Glutamatergic neuron (in vitro differentiated cells): Measurements from ENCODE around the gene PGM2. TPM values are rescaled to one million over a fixed set of nuclear protein-coding genes. Genes with fewer than 3 reads are reported as not detected.
"Not testable (repeated sequence)": the region's sequence is repeated elsewhere in the genome, so short reads cannot be mapped to it uniquely, and the experiment has no call there.

Experiments used
- DNase-seq: peaks from one replicate; pipeline ENCODE4 v3.0.0; 2022
- H3K27ac Mint-ChIP-seq: one replicate; pipeline ENCODE4 v1.8.0; 2020; ENCODE audit warnings: mild to moderate bottlenecking, mixed read lengths, inconsistent platforms; ENCODE audit not compliant: unreplicated experiment
- H3K27me3 Mint-ChIP-seq: one replicate; pipeline ENCODE4 v1.8.0; 2020; ENCODE audit warnings: mild to moderate bottlenecking, moderate library complexity, mixed read lengths, inconsistent platforms; ENCODE audit not compliant: unreplicated experiment
- H3K36me3 Mint-ChIP-seq: one replicate; pipeline ENCODE4 v1.8.0; 2020; ENCODE audit warnings: mild to moderate bottlenecking, mixed read lengths, inconsistent platforms; ENCODE audit not compliant: unreplicated experiment
- H3K4me1 Mint-ChIP-seq: one replicate; pipeline ENCODE4 v1.8.0; 2020; ENCODE audit warnings: mild to moderate bottlenecking, low read depth, mixed read lengths, inconsistent platforms; ENCODE audit not compliant: unreplicated experiment
- H3K4me3 Mint-ChIP-seq: one replicate; pipeline ENCODE4 v1.8.0; 2020; ENCODE audit warnings: mild to moderate bottlenecking, mixed read lengths, inconsistent platforms; ENCODE audit not compliant: unreplicated experiment
- H3K9me3 Mint-ChIP-seq: one replicate; pipeline ENCODE4 v1.8.0; 2020; ENCODE audit warnings: mild to moderate bottlenecking, moderate library complexity, mixed read lengths, inconsistent platforms; ENCODE audit not compliant: unreplicated experiment
- total RNA-seq: library from RNA; stranded (reverse); fragmentation: NEBNext Ultra II Directional; extraction: Animal tissue kit (Norgen Biotek cat#: 25700); gene quantifications from one replicate; pipeline ENCODE4 v1.2.1, GENCODE V29; 2021; ENCODE audit not compliant: unreplicated experiment
- TF ChIP-seq, protein P1 (sequence below): fragments of 200-600 bp; sonication (generic); IDR thresholded peaks from one replicate; pipeline ENCODE4 v1.5.0; 2021; ENCODE audit not compliant: partially characterized antibody, unreplicated experiment

The PGM2 gene
- total RNA-seq, 1 donor from 2014 or later: 8.8 TPM

DNA sequence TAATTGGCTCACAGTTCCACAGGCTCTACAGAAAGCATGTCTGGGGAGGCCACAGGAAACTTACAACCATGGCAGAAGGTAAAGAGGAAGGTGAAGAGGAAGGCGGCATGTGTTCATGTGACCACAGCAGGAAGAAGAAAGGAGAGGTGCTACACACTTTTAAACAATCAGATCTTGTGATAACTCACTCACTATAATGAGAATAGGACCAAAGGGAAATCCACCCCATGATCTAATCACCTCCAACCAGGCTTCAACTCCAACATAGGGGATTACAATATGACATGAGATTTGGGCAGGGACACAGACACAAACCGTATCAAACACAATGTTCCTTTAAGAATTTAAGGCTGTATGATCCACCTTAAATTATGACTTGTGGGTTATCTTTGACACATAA, 10.5 kb upstream of the PGM2 start:
- Mint-ChIP-seq H3K4me3 (no peak overlapping the region), H3K9me3 (peaks cover 9% of the 10 kb centered on the region), H3K36me3 (peaks cover 6% of the 10 kb centered on the region), H3K4me1 (no peaks in the 10 kb centered on the region), H3K27me3 (peaks cover 9% of the 10 kb centered on the region), H3K27ac (no peak overlapping the region)
- DNase-seq: no peak
- TF ChIP-seq, protein P1, sequence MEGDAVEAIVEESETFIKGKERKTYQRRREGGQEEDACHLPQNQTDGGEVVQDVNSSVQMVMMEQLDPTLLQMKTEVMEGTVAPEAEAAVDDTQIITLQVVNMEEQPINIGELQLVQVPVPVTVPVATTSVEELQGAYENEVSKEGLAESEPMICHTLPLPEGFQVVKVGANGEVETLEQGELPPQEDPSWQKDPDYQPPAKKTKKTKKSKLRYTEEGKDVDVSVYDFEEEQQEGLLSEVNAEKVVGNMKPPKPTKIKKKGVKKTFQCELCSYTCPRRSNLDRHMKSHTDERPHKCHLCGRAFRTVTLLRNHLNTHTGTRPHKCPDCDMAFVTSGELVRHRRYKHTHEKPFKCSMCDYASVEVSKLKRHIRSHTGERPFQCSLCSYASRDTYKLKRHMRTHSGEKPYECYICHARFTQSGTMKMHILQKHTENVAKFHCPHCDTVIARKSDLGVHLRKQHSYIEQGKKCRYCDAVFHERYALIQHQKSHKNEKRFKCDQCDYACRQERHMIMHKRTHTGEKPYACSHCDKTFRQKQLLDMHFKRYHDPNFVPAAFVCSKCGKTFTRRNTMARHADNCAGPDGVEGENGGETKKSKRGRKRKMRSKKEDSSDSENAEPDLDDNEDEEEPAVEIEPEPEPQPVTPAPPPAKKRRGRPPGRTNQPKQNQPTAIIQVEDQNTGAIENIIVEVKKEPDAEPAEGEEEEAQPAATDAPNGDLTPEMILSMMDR: no peak

DNA sequence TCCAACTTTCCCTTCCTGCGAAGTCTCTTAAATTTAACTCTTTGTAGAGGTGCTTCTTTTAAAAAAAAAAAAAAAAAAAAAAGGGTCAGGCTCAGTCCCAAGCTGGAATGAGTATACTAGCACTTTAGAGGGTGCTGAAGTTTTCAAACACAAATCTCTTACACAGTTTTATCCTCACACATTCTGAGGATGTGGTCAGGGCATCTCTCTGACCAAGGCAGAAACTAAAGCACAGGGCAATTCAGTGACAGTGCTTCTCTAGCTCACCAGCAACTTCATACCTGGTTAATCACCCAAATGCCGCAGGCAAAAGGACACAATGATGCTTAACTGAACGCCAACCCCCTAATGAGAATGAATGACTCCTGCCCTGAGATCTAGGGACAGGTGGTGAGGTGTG, 9.8 kb upstream of the PGM2 start:
- Mint-ChIP-seq H3K9me3 (peaks cover 9% of the 10 kb centered on the region), H3K4me3 (no peak overlapping the region), H3K4me1 (no peaks in the 10 kb centered on the region), H3K27me3 (peaks cover 12% of the 10 kb centered on the region), H3K27ac (no peak overlapping the region), H3K36me3 (peaks cover 6% of the 10 kb centered on the region)
- no peak for DNase-seq
- TF ChIP-seq, protein P1: no peak

DNA sequence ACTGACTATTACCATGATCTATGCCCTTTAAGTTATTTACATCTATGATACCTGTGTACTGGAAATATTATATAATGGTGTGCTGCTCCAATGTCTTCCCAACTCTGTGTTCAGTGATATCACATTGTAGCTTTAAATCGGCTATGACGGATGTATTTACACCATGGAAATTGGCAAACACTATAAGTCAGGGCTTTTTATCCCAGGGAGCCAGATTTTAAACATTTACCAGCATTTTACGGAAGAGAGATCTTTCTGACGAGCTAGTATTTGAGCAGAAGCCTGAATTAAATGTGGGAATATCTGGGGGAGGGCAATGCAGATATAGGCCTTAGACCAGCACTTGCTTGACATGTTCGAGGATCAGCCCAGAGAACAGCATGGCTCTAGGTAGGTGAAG, 7.7 kb upstream of the PGM2 start:
- peak overlapping the region; percentile 48 for H3K27ac Mint-ChIP-seq
- TF ChIP-seq, protein P1: no peak
- DNase-seq: no peak
- peaks cover 9% of the 10 kb centered on the region for H3K9me3 Mint-ChIP-seq
- peaks cover 10% of the 10 kb centered on the region for H3K27me3 Mint-ChIP-seq
- H3K36me3 Mint-ChIP-seq: peaks cover 6% of the 10 kb centered on the region
- no peaks in the 10 kb centered on the region for H3K4me1 Mint-ChIP-seq
- no peak overlapping the region for H3K4me3 Mint-ChIP-seq

GRCh38 chr4:37820458-37820857, 6.0 kb upstream of the PGM2 start:
- H3K4me3 Mint-ChIP-seq, H3K36me3 Mint-ChIP-seq: not testable (repeated sequence)

GRCh38 chr4:37821953-37822605, 4.4 kb upstream of the PGM2 start:
- Mint-ChIP-seq H3K36me3 (peaks cover 6% of the 10 kb centered on the region), H3K9me3 (peaks cover 12% of the 10 kb centered on the region), H3K4me3 (no peak overlapping the region), H3K27me3 (peaks cover 9% of the 10 kb centered on the region), H3K4me1 (peaks cover 1% of the 10 kb centered on the region), H3K27ac (no peak overlapping the region)
- TF ChIP-seq, protein P1: no peak
- no peak for DNase-seq

More at GRCh38 chr4:37820458-37820857, 6.0 kb upstream of the PGM2 start:
- DNase-seq, H3K4me1 Mint-ChIP-seq, H3K27ac Mint-ChIP-seq, H3K27me3 Mint-ChIP-seq, H3K9me3 Mint-ChIP-seq: not testable (repeated sequence)

DNA sequence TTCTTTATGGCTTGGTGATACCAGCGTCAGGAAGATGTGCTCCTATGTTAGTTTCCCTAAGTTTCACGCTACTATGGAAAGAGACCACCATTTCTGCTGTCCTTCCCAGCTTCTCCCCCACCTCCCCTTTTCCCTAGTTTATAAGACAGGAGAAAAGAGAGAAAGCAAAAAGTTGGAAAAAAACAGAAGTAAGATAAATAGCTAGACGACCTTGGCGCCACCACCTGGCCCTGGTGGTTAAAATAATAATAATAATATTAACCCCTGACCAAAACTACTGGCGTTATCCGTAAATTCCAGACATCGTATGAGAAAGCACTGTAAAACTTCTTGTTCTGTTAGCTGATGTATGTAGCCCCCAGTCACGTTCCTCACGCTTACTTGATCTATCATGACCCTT, 985 bp upstream of the PGM2 start:
- H3K36me3 Mint-ChIP-seq, H3K27ac Mint-ChIP-seq, DNase-seq, H3K4me1 Mint-ChIP-seq, H3K9me3 Mint-ChIP-seq: not testable (repeated sequence)
- Mint-ChIP-seq H3K27me3 (peaks cover 11% of the 10 kb centered on the region), H3K4me3 (peak overlapping the region; percentile 97)
